HFFc6 (cell line): ENCODE data around the gene TMEM63B. TPM values are rescaled to one million over a fixed set of nuclear protein-coding genes. Genes with fewer than 3 reads are reported as not detected.

Experiments used
- DNase-seq: peaks from one replicate; pipeline ENCODE4 v3.0.0-alpha.2; 2018
- H3K27ac Mint-ChIP-seq: 2 replicates; pipeline ENCODE4 v1.8.0; 2020; ENCODE audit warnings: mild to moderate bottlenecking, mixed read lengths
- H3K27me3 Mint-ChIP-seq: 2 replicates; pipeline ENCODE4 v1.8.0; 2021; ENCODE audit warnings: mild to moderate bottlenecking, moderate library complexity, mixed read lengths; ENCODE audit not compliant: insufficient read depth
- H3K36me3 Mint-ChIP-seq: 2 replicates; pipeline ENCODE4 v1.8.0; 2021; ENCODE audit warnings: low read depth, mixed read lengths
- H3K4me1 Mint-ChIP-seq: 2 replicates; pipeline ENCODE4 v1.8.0; 2020; ENCODE audit warnings: low read depth, mixed read lengths
- H3K4me3 Mint-ChIP-seq: 2 replicates; pipeline ENCODE4 v1.8.0; 2020; ENCODE audit warnings: mild to moderate bottlenecking, moderate library complexity, mixed read lengths
- H3K9me3 Mint-ChIP-seq: 2 replicates; pipeline ENCODE4 v1.8.0; 2020; ENCODE audit warnings: mild to moderate bottlenecking, mixed read lengths
- total RNA-seq, 6 experiments: library from RNA; stranded (reverse); fragmentation: NEBNext Ultra II Directional; extraction: Animal tissue kit (Norgen Biotek cat#: 25700); gene quantifications; 2 replicates in 1 of 6; 3 replicates in 5 of 6; pipeline ENCODE4 v1.2.3, GENCODE V29; 2021
- TF ChIP-seq, protein P1 (sequence below): fragments of 200-600 bp; sonication (generic); IDR thresholded peaks from 2 replicates; pipeline ENCODE4 v1.5.0; 2021; ENCODE audit warnings: antibody characterized with exemption, mild to moderate bottlenecking

TMEM63B gene
- total RNA-seq, 6 experiments from 2014 or later = 38.3 to 55.1 (median 44.7) TPM

- H3K4me3 Mint-ChIP-seq = no peak overlapping the region
- peaks cover 6% of the 10 kb centered on the region; the same call in 1 of the 2 replicates for H3K4me1 Mint-ChIP-seq
Measured at GRCh38 chr6:44201638-44202303, 74.4 kb downstream of the TMEM63B start.

DNA sequence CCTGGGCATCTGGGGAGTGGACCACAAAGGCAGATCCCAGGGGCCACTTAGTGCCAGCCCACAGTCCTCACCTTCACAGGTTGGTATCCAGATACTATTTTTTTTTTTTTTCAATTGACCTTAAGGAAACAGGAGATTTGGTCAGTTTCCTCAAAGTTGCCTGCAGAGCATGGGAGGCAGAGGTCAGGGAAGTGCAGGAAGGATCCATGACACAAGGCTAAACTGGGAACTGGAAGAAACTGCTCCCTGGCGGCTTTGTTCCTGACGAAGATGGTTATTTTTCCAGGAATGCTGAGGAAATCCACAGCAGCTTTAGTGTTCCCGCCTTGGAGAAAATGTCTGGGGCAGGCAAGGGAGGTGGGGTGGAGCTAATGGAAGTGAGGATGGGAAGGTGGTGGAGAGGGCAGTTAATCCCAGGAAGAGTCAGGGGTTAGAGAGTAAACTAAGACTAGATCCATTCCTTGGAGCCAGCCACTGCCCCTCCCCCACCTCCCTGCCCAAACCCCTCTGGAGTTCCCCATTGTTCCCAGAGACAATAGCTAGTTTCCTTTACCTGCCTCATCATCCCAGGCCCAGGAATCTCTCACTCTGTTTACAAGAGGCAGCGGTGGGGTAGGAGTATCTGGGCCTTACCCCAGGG lies 75.1 kb downstream of the TMEM63B start:
- H3K4me1 Mint-ChIP-seq = peaks cover 6% of the 10 kb centered on the region; the same call in 1 of the 2 replicates
- TF ChIP-seq, protein P1, sequence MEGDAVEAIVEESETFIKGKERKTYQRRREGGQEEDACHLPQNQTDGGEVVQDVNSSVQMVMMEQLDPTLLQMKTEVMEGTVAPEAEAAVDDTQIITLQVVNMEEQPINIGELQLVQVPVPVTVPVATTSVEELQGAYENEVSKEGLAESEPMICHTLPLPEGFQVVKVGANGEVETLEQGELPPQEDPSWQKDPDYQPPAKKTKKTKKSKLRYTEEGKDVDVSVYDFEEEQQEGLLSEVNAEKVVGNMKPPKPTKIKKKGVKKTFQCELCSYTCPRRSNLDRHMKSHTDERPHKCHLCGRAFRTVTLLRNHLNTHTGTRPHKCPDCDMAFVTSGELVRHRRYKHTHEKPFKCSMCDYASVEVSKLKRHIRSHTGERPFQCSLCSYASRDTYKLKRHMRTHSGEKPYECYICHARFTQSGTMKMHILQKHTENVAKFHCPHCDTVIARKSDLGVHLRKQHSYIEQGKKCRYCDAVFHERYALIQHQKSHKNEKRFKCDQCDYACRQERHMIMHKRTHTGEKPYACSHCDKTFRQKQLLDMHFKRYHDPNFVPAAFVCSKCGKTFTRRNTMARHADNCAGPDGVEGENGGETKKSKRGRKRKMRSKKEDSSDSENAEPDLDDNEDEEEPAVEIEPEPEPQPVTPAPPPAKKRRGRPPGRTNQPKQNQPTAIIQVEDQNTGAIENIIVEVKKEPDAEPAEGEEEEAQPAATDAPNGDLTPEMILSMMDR = no peak
- no peak overlapping the region for H3K27ac Mint-ChIP-seq
- no peak overlapping the region for H3K4me3 Mint-ChIP-seq
- no peaks in the 10 kb centered on the region for H3K9me3 Mint-ChIP-seq
- no peaks in the 10 kb centered on the region for H3K36me3 Mint-ChIP-seq
- no peak for DNase-seq
- H3K27me3 Mint-ChIP-seq = peaks cover 17% of the 10 kb centered on the region

More at GRCh38 chr6:44201638-44202303, 74.4 kb downstream of the TMEM63B start:
- Mint-ChIP-seq H3K27ac (no peak overlapping the region), H3K27me3 (peaks cover 14% of the 10 kb centered on the region), H3K9me3 (no peaks in the 10 kb centered on the region), H3K36me3 (no peaks in the 10 kb centered on the region)
- TF ChIP-seq, protein P1 = no peak
- no peak for DNase-seq

DNA sequence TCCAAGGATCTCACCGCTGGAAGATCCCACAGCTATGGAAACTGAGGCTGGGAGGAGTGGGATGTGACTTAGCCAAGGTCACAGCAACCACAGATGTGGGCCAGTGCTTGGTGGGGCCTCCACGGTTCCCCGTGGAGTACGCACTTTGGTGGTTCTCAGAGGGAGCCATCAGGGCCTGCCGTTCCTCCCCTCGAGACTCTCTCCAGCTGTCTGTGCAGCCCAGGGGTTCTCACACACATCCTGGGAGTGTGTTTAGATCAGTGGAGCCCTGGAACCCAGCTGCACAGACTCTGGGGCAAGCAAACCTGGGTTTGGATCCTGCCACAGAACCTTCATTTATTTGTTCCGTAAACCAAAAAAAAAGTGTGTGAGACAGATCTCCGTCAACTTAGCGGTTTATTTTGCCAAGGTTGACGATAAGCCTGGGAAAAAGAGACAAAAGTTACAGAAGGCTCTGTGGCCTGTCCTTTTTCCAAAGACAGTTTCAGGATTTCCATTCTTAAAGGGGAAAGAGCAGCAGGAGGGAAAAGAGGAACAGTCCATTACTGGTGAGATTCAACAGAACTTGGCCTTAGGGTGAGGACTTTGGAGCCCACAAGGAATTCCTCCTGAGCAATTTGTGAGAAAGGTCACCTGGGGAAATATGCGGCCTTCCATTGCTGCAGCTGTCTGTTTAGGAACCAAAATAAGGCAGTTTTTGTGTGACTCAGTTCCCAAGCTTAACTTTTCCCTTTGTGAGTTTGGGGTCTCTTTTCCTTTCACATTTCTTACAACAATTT lies 75.8 kb downstream of the TMEM63B start:
- Mint-ChIP-seq H3K4me1 (peaks cover 6% of the 10 kb centered on the region; the same call in 1 of the 2 replicates), H3K9me3 (no peaks in the 10 kb centered on the region), H3K27me3 (peaks cover 22% of the 10 kb centered on the region), H3K27ac (no peak overlapping the region), H3K4me3 (no peak overlapping the region), H3K36me3 (no peaks in the 10 kb centered on the region)
- no peak for DNase-seq
- TF ChIP-seq, protein P1 = no peak

- Mint-ChIP-seq H3K9me3 (no peaks in the 10 kb centered on the region), H3K36me3 (no peaks in the 10 kb centered on the region), H3K4me3 (no peak overlapping the region), H3K27me3 (peaks cover 23% of the 10 kb centered on the region), H3K27ac (no peak overlapping the region), H3K4me1 (peaks cover 6% of the 10 kb centered on the region; the same call in 1 of the 2 replicates)
- no peak for DNase-seq
- TF ChIP-seq, protein P1 = no peak
Measured at GRCh38 chr6:44203955-44204354, 76.6 kb downstream of the TMEM63B start.

Other genes with a start within 250 kb of the TMEM63B start
- gene MRPL14, start 102 bp upstream of the TMEM63B start, total RNA-seq = 10 to 100 TPM; 50.9 to 64.2 (median 56.0) TPM
- gene CAPN11, start 31.3 kb downstream of the TMEM63B start, total RNA-seq = not detected
- not detected for gene MYMX, start 89.4 kb downstream of the TMEM63B start, total RNA-seq
- gene SLC29A1, start 96.0 kb downstream of the TMEM63B start, total RNA-seq = 10 to 100 TPM; 14.9 to 29.9 (median 26.8) TPM
- gene HSP90AB1, start 119.5 kb downstream of the TMEM63B start, total RNA-seq = 1,000 to 10,000 TPM in 1 of 6 experiments, 100 to 1,000 TPM in 5; 847 to 1,026 (median 920) TPM
- gene SLC35B2, start 130.0 kb downstream of the TMEM63B start, total RNA-seq = 100 to 1,000 TPM; 108 to 132 (median 120) TPM
- gene NFKBIE, start 138.0 kb downstream of the TMEM63B start, total RNA-seq = 1 to 10 TPM; 4.2 to 6.7 (median 5.8) TPM
- gene TMEM151B, start 142.9 kb downstream of the TMEM63B start, total RNA-seq = not detected
- 10 to 100 TPM in 5 of 6 experiments, 1 to 10 TPM in 1; 8.8 to 11.5 (median 10.7) TPM for gene AARS2, start 185.8 kb downstream of the TMEM63B start, total RNA-seq
- gene SPATS1, start 215.1 kb downstream of the TMEM63B start, total RNA-seq = not detected